ENCODE results near the gene MAPRE3. TPM values are rescaled to one million over a fixed set of nuclear protein-coding genes. Genes with fewer than 3 reads are reported as not detected.
A peak's percentile ranks its signal among the peaks of the same experiment; 100 is the strongest.

The MAPRE3 gene
- total and polyA plus RNA-seq, 9 of the 15 experiments (the other 6 are each of a cell fraction or from before 2014, with no cell fraction given) = 0.70 to 43.2 (median 12.6) TPM

DNA sequence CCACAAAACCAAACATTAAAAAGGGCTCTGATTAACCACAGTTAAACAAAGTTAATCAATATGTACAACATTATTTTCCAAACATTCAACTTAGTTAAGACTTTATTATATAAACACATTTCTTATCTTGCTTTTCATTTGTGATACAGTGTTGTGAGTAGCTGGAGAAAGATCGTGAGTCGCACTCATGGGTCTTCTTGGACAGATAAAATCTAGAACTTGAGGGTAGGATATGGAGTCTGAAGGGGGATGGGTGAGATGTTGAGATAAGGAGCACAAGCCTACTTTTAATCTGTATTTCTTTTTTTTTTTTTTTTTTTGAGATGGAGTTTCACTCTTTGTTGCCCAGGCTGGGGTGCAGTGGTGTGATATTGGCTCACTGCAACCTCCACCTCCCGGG, 39.7 kb downstream of the MAPRE3 start (continued):
- TF ChIP-seq, protein P1, sequence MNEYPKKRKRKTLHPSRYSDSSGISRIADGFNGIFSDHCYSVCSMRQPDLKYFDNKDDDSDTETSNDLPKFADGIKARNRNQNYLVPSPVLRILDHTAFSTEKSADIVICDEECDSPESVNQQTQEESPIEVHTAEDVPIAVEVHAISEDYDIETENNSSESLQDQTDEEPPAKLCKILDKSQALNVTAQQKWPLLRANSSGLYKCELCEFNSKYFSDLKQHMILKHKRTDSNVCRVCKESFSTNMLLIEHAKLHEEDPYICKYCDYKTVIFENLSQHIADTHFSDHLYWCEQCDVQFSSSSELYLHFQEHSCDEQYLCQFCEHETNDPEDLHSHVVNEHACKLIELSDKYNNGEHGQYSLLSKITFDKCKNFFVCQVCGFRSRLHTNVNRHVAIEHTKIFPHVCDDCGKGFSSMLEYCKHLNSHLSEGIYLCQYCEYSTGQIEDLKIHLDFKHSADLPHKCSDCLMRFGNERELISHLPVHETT (CRISPR knock-in tag; conservative IDR thresholded peaks at IDR 0.05 in 1 of 2, IDR thresholded peaks at IDR 0.05 in 1 of 2) = 0 out of 4 replicates have a peak, but pooled peaks of 1 of the 2 experiments have one; percentile 16
- TF ChIP-seq DACH1 (IDR thresholded peaks at IDR 0.05; ENCODE audit: partially characterized antibody) (no peak), HSF4 (CRISPR knock-in tag; IDR thresholded peaks at IDR 0.05; ENCODE audit: borderline replicate concordance) (no peak), GABPA (tag; conservative IDR thresholded peaks at IDR 0.05; ENCODE audit: low read depth) (0 out of 2 replicates have a peak, but pooled peaks have one; percentile 9), KDM5B (IDR thresholded peaks at IDR 0.05; ENCODE audit: insufficient replicate concordance, low read depth, low read length) (peak; percentile 11), CREM (IDR thresholded peaks at IDR 0.05; ENCODE audit: low read depth) (no peak), TRIM28 (IDR thresholded peaks at IDR 0.05) (no peak), FOXJ2 (tag; IDR thresholded peaks at IDR 0.05) (peak; percentile 72), EP300 (IDR thresholded peaks at IDR 0.05; ENCODE audit: low read length) (peak; percentile 18; the same call in 1 of the 2 replicates), POLR2H (tag; IDR thresholded peaks at IDR 0.05; ENCODE audit: low read depth) (peak; percentile 60), ZNF239 (CRISPR knock-in tag; IDR thresholded peaks at IDR 0.05) (no peak), PTRF (tag; IDR thresholded peaks at IDR 0.05) (0 out of 2 replicates have a peak, but pooled peaks have one; percentile 8), BACH1 (tag; IDR thresholded peaks at IDR 0.05) (peak; percentile 8; the same call in 1 of the 2 replicates)
- TF ChIP-seq, protein P2, sequence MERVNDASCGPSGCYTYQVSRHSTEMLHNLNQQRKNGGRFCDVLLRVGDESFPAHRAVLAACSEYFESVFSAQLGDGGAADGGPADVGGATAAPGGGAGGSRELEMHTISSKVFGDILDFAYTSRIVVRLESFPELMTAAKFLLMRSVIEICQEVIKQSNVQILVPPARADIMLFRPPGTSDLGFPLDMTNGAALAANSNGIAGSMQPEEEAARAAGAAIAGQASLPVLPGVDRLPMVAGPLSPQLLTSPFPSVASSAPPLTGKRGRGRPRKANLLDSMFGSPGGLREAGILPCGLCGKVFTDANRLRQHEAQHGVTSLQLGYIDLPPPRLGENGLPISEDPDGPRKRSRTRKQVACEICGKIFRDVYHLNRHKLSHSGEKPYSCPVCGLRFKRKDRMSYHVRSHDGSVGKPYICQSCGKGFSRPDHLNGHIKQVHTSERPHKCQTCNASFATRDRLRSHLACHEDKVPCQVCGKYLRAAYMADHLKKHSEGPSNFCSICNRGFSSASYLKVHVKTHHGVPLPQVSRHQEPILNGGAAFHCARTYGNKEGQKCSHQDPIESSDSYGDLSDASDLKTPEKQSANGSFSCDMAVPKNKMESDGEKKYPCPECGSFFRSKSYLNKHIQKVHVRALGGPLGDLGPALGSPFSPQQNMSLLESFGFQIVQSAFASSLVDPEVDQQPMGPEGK (CRISPR knock-in tag; IDR thresholded peaks at IDR 0.05; ENCODE audit: borderline replicate concordance) = no peak
- TF ChIP-seq, protein P3, sequence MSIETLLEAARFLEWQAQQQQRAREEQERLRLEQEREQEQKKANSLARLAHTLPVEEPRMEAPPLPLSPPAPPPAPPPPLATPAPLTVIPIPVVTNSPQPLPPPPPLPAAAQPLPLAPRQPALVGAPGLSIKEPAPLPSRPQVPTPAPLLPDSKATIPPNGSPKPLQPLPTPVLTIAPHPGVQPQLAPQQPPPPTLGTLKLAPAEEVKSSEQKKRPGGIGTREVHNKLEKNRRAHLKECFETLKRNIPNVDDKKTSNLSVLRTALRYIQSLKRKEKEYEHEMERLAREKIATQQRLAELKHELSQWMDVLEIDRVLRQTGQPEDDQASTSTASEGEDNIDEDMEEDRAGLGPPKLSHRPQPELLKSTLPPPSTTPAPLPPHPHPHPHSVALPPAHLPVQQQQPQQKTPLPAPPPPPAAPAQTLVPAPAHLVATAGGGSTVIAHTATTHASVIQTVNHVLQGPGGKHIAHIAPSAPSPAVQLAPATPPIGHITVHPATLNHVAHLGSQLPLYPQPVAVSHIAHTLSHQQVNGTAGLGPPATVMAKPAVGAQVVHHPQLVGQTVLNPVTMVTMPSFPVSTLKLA (conservative IDR thresholded peaks at IDR 0.05) = no peak
- TF ChIP-seq, protein P4, sequence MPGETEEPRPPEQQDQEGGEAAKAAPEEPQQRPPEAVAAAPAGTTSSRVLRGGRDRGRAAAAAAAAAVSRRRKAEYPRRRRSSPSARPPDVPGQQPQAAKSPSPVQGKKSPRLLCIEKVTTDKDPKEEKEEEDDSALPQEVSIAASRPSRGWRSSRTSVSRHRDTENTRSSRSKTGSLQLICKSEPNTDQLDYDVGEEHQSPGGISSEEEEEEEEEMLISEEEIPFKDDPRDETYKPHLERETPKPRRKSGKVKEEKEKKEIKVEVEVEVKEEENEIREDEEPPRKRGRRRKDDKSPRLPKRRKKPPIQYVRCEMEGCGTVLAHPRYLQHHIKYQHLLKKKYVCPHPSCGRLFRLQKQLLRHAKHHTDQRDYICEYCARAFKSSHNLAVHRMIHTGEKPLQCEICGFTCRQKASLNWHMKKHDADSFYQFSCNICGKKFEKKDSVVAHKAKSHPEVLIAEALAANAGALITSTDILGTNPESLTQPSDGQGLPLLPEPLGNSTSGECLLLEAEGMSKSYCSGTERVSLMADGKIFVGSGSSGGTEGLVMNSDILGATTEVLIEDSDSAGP (CRISPR knock-in tag; IDR thresholded peaks at IDR 0.05) = no peak

All from K562 (cell line).